Heart right ventricle (tissue), 16 donors: ENCODE results near the gene ZNF511. TPM values are rescaled to one million over a fixed set of nuclear protein-coding genes. Genes with fewer than 3 reads are reported as not detected.

Source experiments
- ATAC-seq, 8 donors: fragments of 200-7000 bp; cut with Tn5 transposase; one replicate each; pipeline ENCODE4 v1.9.1; 2020; ENCODE audit warnings: mild to moderate bottlenecking in 8 of 8, moderate library complexity in 8 of 8, moderate number of reproducible peaks in 1 of 8
- DNase-seq, 2 donors: peaks; one replicate each; pipeline ENCODE4 v3.0.0-alpha.2; 2020
- H3K27ac ChIP-seq, 10 donors: fragments of 200-600 bp; sonication (generic) in 2 of 10; one replicate each; pipeline versions ENCODE4 v1.5.0 to v1.8.0; 2020 to 2022; ENCODE audit warnings: mild to moderate bottlenecking in 3 of 10
- H3K27me3 ChIP-seq, 7 donors: fragments of 200-600 bp; one replicate each; pipeline ENCODE4 v1.8.0; 2021 to 2022; ENCODE audit warnings: mild to moderate bottlenecking in 2 of 7
- H3K36me3 ChIP-seq, 9 donors: fragments of 200-600 bp; sonication (generic) in 1 of 9; one replicate each; pipeline versions ENCODE4 v1.5.0 to v1.8.0; 2020 to 2022; ENCODE audit warnings: mild to moderate bottlenecking in 2 of 9
- H3K4me1 ChIP-seq, 9 donors: fragments of 200-600 bp; sonication (generic) in 1 of 9; one replicate each; pipeline versions ENCODE4 v1.5.0 to v1.8.0; 2020 to 2022; ENCODE audit warnings: mild to moderate bottlenecking in 4 of 9
- H3K4me3 ChIP-seq, 10 donors: fragments of 200-600 bp; sonication (generic) in 2 of 10; one replicate each; pipeline versions ENCODE4 v1.5.0 to v1.8.0; 2020 to 2022; ENCODE audit warnings: mild to moderate bottlenecking in 7 of 10, moderate library complexity in 2 of 10
- H3K9me3 ChIP-seq, 11 donors: fragments of 200-600 bp in 10 of 11; sonication (generic) in 2 of 11; one replicate each; pipeline versions ENCODE4 v1.5.0 to v1.8.0; 2013 to 2022; ENCODE audit warnings: mild to moderate bottlenecking in 2 of 11, control low read depth in 1 of 11, moderate library complexity in 1 of 11
- WGBS, 2 donors: extraction: QIAGEN DNeasy Blood & Tissue Kit; methylation state at CpG; one replicate each; pipeline ENCODE4 v1.1.7; 2013; ENCODE audit warnings: inconsistent platforms in 1 of 2; 5-methylcytosine and 5-hydroxymethylcytosine counted together
- intact Hi-C, 10 donors: fragments of 100-400 bp; cut with DNase I; formaldehyde crosslinking; loops; one replicate each; pipeline versions ENCODE4 v1.11.1 to v1.14.2; 2022
- polyA plus RNA-seq, 2 donors: library from polyadenylated mRNA; stranded (reverse); fragments of 200-250 nt; gene quantifications; one replicate each; pipeline ENCODE4 v1.2.3, GENCODE V29; 2013
- total RNA-seq, 10 donors: library from RNA; stranded (reverse); fragmentation: NEBNext Ultra II Directional in 3 of 10; extraction: Animal tissue kit (Norgen Biotek cat#: 25700) in 3 of 10; gene quantifications; one replicate each; pipeline versions ENCODE4 v1.2.1 to v1.2.4, GENCODE V29; 2021 to 2023
- TF ChIP-seq, protein P1 (sequence below), 9 donors: fragments of 200-600 bp; sonication (generic) in 2 of 9; IDR thresholded peaks; one replicate each; pipeline versions ENCODE4 v1.5.0 to v1.8.0; 2021 to 2022; ENCODE audit warnings: antibody characterized with exemption in 9 of 9, mild to moderate bottlenecking in 5 of 9, moderate library complexity in 1 of 9
- donor health status: Arrhythmogenic right ventricular cardiomyopathy.
- donor health status: ischemic (EF 13 %, LVEDD 7.1; RV severe dilation, severe dysfunction).
- donor health status: healthy with polysubstance abuse.
- donor health status: DM: no; HTN: yes; CAD: no.
- donor health status: DM: no; HTN: no; CAD: no.
- donor health status: ischemic (EF 25% LVEDD 6.9; RV normal size, moderate dysfunction).
- donor health status: ischemic (EF 25% LVEDD 5.7; RV mildly dilated, moderate dysfunction).
- donor health status: healthy.
- donor health status: DM: yes; HTN: yes; CAD: no.
- donor health status: Ischemic cardiomyopathy.
- donor health status: ischemic (EF 35%, LVEDD 5.7; RV mildly dilated, moderate dysfunction).
- donor health status: nonischemic (EF 11% LVEDD 7.7; RV severe dilation, severe dysfunction).
- donor health status: DM: yes; HTN: yes; CAD: no.
- donor health status: PGD.
- donor health status: ischemic (EF 29% LVEDD 5.4; RV normal size, mild dysfunction).
- donor health status: nonischemic (EF 23%, LVEDD 6.1; RV moderate dilation, normal function).

ZNF511 gene
- total and polyA plus RNA-seq, 12 donors = 30.6 to 129 (median 43.5) TPM

DNA sequence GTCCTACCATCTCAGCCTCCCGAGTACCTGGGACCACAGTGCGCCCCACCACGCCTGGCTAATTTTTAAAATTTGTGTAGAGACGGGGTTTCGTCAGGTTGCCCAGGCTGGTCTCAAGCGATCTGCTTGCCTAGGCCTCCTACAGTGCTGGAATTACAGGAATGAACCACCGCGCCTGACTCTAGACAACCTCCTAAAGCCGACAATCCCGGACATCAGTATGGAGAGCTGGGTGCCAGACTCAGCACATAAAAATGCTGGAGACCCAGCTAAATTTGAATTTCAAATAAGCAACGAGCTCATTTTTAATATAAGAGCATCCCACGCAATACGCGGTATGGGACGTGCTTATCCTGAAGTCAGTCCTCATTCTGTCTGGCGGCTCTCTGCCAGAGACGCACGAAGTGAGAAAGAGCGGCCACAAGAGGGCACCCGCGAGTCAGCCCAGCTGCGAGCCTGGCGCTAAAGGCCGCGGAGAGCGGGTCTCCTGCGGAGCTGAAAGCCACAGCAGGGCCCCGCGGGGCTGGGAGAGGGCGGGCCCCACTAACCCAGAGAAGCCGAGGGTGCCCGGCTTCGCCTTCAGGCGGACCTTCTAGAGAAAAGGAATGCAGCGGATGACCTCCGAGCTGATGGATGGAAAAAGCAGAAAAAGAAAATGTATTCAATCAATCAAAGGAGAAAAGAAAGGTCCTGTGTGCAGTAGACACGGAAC lies 20.9 kb downstream of the ZNF511 start:
- peak; percentile 82 to 88 for DNase-seq
- no peaks in the 10 kb centered on the region for H3K36me3 ChIP-seq
- WGBS, 2 donors = 7 to 8% methylated on average over 37 of the region's 37 CpGs
- peak; percentile 70 to 91 (median 87) for ATAC-seq
- peaks cover 31 to 82% (median 81%) of the 10 kb centered on the region in 7 donors for H3K27me3 ChIP-seq
- H3K27ac ChIP-seq = no peak overlapping the region
- intact Hi-C loops = loop anchor here in 9 of 10 donors (5.0 to 10.0 kb wide), 4 partner anchors 185 to 278 kb away; partner anchors contain the start of gene CYP2E1 (in 6 of the 9)
- peak overlapping the region in 6 of 10 donors; percentile 10 to 39 (median 23) for H3K4me3 ChIP-seq
- no peaks in the 10 kb centered on the region for H3K9me3 ChIP-seq
- TF ChIP-seq, protein P1, sequence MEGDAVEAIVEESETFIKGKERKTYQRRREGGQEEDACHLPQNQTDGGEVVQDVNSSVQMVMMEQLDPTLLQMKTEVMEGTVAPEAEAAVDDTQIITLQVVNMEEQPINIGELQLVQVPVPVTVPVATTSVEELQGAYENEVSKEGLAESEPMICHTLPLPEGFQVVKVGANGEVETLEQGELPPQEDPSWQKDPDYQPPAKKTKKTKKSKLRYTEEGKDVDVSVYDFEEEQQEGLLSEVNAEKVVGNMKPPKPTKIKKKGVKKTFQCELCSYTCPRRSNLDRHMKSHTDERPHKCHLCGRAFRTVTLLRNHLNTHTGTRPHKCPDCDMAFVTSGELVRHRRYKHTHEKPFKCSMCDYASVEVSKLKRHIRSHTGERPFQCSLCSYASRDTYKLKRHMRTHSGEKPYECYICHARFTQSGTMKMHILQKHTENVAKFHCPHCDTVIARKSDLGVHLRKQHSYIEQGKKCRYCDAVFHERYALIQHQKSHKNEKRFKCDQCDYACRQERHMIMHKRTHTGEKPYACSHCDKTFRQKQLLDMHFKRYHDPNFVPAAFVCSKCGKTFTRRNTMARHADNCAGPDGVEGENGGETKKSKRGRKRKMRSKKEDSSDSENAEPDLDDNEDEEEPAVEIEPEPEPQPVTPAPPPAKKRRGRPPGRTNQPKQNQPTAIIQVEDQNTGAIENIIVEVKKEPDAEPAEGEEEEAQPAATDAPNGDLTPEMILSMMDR (IDR thresholded peaks at IDR 0.05) = peak; percentile 91 to 99 (median 96)
- H3K4me1 ChIP-seq = peaks cover 5 to 24% (median 15%) of the 10 kb centered on the region in 9 donors

DNA sequence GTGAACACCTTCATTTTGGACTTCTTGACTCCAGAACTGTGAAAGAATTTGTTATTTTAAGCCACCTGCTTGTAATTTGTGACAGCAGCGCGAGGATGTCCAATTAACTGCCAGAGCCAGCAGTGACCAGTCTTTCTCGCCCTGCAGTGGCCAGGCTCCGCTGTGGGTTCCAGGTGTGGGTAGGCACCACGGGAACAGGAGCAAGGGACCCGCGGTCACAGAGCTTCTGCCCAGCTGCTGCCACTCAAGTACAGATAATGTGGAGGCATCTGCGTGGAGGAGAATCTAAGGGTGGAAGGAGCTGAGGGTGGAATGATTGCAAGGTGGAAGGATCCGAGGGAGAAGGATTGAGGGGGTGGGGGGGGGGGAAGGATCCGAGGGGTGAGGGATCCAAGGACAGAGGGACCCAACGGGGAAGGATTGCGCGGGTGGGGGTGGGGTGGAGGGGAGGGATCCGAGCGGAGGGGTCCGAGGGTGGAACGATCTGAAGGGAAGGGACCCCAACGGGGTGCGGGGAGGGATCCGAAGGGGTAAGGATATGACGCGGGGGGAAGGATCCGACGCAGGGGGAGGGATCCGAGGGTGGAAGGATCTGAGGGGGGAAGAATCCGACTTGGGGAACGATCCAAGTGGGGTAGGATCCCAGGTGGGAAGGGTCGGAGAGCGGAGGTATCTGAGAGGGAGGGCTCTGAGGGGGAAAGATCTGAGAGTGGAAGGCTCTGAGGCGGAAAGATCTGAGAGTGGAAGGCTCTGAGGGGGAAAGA lies 24.4 kb downstream of the ZNF511 start:
- H3K36me3 ChIP-seq = no peaks in the 10 kb centered on the region
- no peak overlapping the region for H3K27ac ChIP-seq
- no peaks in the 10 kb centered on the region for H3K9me3 ChIP-seq
- peaks cover 13 to 33% (median 22%) of the 10 kb centered on the region in 9 donors for H3K4me1 ChIP-seq
- no peak overlapping the region for H3K4me3 ChIP-seq
- DNase-seq = no peak
- intact Hi-C loops = loop anchor here in 3 of 10 donors (5.0 to 10.0 kb wide), 2 partner anchors 192 to 274 kb away; partner anchors contain the start of gene CYP2E1 (in 1 of the 3)
- no peak for ATAC-seq
- peaks cover 39 to 82% (median 81%) of the 10 kb centered on the region in 7 donors for H3K27me3 ChIP-seq
- TF ChIP-seq, protein P1 (IDR thresholded peaks at IDR 0.05) = no peak
- 79 to 83% methylated on average over 29 to 30 of the region's 30 CpGs for WGBS, 2 donors

GRCh38 chr10:133334503-133335245 lies 26.0 kb downstream of the ZNF511 start:
- TF ChIP-seq, protein P1 (IDR thresholded peaks at IDR 0.05) = no peak
- peak in 5 of 8 donors; percentile 8 to 41 (median 30) for ATAC-seq
- Histone ChIP-seq H3K36me3 (no peaks in the 10 kb centered on the region), H3K4me3 (peak overlapping the region; percentile 1 to 54 (median 38)), H3K27ac (no peak overlapping the region), H3K27me3 (peaks cover 28 to 80% (median 74%) of the 10 kb centered on the region in 7 donors), H3K4me1 (peaks cover 13 to 29% (median 22%) of the 10 kb centered on the region in 9 donors), H3K9me3 (no peaks in the 10 kb centered on the region)
- intact Hi-C loops = loop anchor here in 3 of 10 donors (5.0 to 10.0 kb wide), 2 partner anchors 190 to 273 kb away; partner anchors contain the start of gene CYP2E1 (in 1 of the 3)
- DNase-seq = no peak
- WGBS, 2 donors = 18 to 21% methylated on average over 38 to 51 of the region's 51 CpGs
